ENCODE results near the gene PLAGL2. TPM values are rescaled to one million over a fixed set of nuclear protein-coding genes. Genes with fewer than 3 reads are reported as not detected.
"Not testable (repeated sequence)": the region's sequence is repeated elsewhere in the genome, so short reads cannot be mapped to it uniquely, and the experiment has no call there.

The PLAGL2 gene
- polyA plus RNA-seq, 5 donors, result 22.7 to 28.9 (median 23.1) TPM

- DNase-seq, result no peak
These were observed 19.0 kb downstream of the PLAGL2 start for GRCh38 chr20:32188376-32189122.

GRCh38 chr20:32186506-32186905, 21.0 kb downstream of the PLAGL2 start:
- DNase-seq, result no peak

- no peak for DNase-seq
These were observed 22.5 kb downstream of the PLAGL2 start for GRCh38 chr20:32184961-32185603.

GRCh38 chr20:32183947-32184635, 23.5 kb downstream of the PLAGL2 start:
- DNase-seq, result no peak

GRCh38 chr20:32181606-32182005, 25.9 kb downstream of the PLAGL2 start:
- no peak for DNase-seq

GRCh38 chr20:32179934-32180333, 27.6 kb downstream of the PLAGL2 start:
- DNase-seq, result no peak

- no peak for DNase-seq
These were observed 28.0 kb downstream of the PLAGL2 start for GRCh38 chr20:32179515-32179914.

- not testable (repeated sequence) for DNase-seq
These were observed 29.8 kb downstream of the PLAGL2 start for GRCh38 chr20:32177696-32178095.

GRCh38 chr20:32168184-32168910, 39.2 kb downstream of the PLAGL2 start:
- no peak for DNase-seq

- no peak for DNase-seq
These were observed 40.0 kb downstream of the PLAGL2 start for GRCh38 chr20:32167552-32167951.

GRCh38 chr20:32165836-32166545, 41.6 kb downstream of the PLAGL2 start:
- DNase-seq, result no peak

- no peak for DNase-seq
These were observed 42.4 kb downstream of the PLAGL2 start for GRCh38 chr20:32164984-32165735.

- DNase-seq, result no peak
These were observed 43.6 kb downstream of the PLAGL2 start for GRCh38 chr20:32163951-32164350.

- peak in 1 of 2 donors; percentile 34 for DNase-seq
These were observed 45.2 kb downstream of the PLAGL2 start for GRCh38 chr20:32162351-32162750.

- no peak for DNase-seq
These were observed 47.2 kb downstream of the PLAGL2 start for GRCh38 chr20:32160341-32160740.

GRCh38 chr20:32159766-32160221, 47.7 kb downstream of the PLAGL2 start:
- DNase-seq, result no peak

- DNase-seq, result no peak
These were observed 48.4 kb downstream of the PLAGL2 start for GRCh38 chr20:32158943-32159660.

GRCh38 chr20:32158351-32158750, 49.2 kb downstream of the PLAGL2 start:
- no peak for DNase-seq

GRCh38 chr20:32157611-32158010, 49.9 kb downstream of the PLAGL2 start:
- DNase-seq, result no peak

Data from right lung (tissue), 5 donors.